Smooth muscle cell (in vitro differentiated cells): ENCODE data around the gene ITM2A. TPM values are rescaled to one million over a fixed set of nuclear protein-coding genes. Genes with fewer than 3 reads are reported as not detected.

Experiments used
- DNase-seq: peaks from one replicate; lab custom pipeline; 2025; ENCODE audit not compliant: unreplicated experiment; lab: John Stamatoyannopoulos, UW
- H2AFZ ChIP-seq: fragments of 200-600 bp; sonication (generic); 2 replicates; pipeline ENCODE4 v1.6.0; 2016; ENCODE audit warnings: antibody characterized with exemption, low read depth, mild to moderate bottlenecking
- H3F3A ChIP-seq: fragments of 200-600 bp; sonication (generic); 2 replicates; pipeline ENCODE4 v1.6.0; 2017; ENCODE audit warnings: antibody characterized with exemption, low read depth
- H3K27ac ChIP-seq: fragments of 200-600 bp; sonication (generic); 2 replicates; pipeline ENCODE4 v1.5.1; 2016; ENCODE audit warnings: low read depth, mild to moderate bottlenecking
- H3K27me3 ChIP-seq: fragments of 200-600 bp; sonication (generic); 2 replicates; pipeline ENCODE4 v1.6.1; 2016; ENCODE audit warnings: low read depth, mild to moderate bottlenecking
- H3K36me3 ChIP-seq: fragments of 200-600 bp; sonication (generic); 2 replicates; pipeline ENCODE4 v1.5.1; 2016; ENCODE audit warnings: low read depth
- H3K4me1 ChIP-seq: fragments of 200-600 bp; sonication (generic); 2 replicates; pipeline ENCODE4 v1.5.1; 2016; ENCODE audit warnings: low read depth
- H3K4me2 ChIP-seq: fragments of 200-600 bp; sonication (generic); 2 replicates; pipeline ENCODE4 v1.6.0; 2016; ENCODE audit warnings: mild to moderate bottlenecking
- H3K4me3 ChIP-seq: fragments of 200-600 bp; sonication (generic); 2 replicates; pipeline ENCODE4 v1.5.1; 2016; ENCODE audit warnings: mild to moderate bottlenecking
- H3K79me2 ChIP-seq: fragments of 200-600 bp; sonication (generic); 2 replicates; pipeline ENCODE4 v1.6.0; 2016; ENCODE audit warnings: low read depth, mild to moderate bottlenecking
- H3K9ac ChIP-seq: fragments of 200-600 bp; sonication (generic); 2 replicates; pipeline ENCODE4 v1.6.0; 2016; ENCODE audit warnings: low read depth
- H3K9me3 ChIP-seq: fragments of 200-600 bp; sonication (generic); replicated peaks from 2 replicates; pipeline ENCODE4 v1.5.1; 2016; ENCODE audit warnings: low read depth
- H4K20me1 ChIP-seq: fragments of 200-600 bp; sonication (generic); 2 replicates; pipeline ENCODE4 v1.6.0; 2016; ENCODE audit warnings: low read depth
- WGBS: methylation state at CpG from one replicate; pipeline ENCODE4 v1.1.7; 2016; ENCODE audit warnings: low lambda C conversion rate; 5-methylcytosine and 5-hydroxymethylcytosine counted together
- polyA plus RNA-seq: library from polyadenylated mRNA; unstranded; fragments of >200 nt; fragmentation: Nextera tagmentation; extraction: Ambion mirVana; gene quantifications from 2 replicates; pipeline ENCODE4 v1.2.1, GENCODE V29; 2016
- total RNA-seq: library from RNA; depleted of rRNA; stranded (reverse); fragments of >200 nt; gene quantifications from 2 replicates; pipeline ENCODE4 v1.2.3, GENCODE V29; 2014
- TF ChIP-seq, protein P1 (sequence below): fragments of 200-600 bp; sonication (generic); IDR thresholded peaks from 2 replicates; pipeline ENCODE4 v1.5.1; 2017; ENCODE audit warnings: borderline replicate concordance, mild to moderate bottlenecking, antibody characterized with exemption; ENCODE audit not compliant: insufficient read depth, poor library complexity, severe bottlenecking

The ITM2A gene
- total and polyA plus RNA-seq, 2 experiments from 2014 or later: 1.5 to 1.9 TPM

DNA sequence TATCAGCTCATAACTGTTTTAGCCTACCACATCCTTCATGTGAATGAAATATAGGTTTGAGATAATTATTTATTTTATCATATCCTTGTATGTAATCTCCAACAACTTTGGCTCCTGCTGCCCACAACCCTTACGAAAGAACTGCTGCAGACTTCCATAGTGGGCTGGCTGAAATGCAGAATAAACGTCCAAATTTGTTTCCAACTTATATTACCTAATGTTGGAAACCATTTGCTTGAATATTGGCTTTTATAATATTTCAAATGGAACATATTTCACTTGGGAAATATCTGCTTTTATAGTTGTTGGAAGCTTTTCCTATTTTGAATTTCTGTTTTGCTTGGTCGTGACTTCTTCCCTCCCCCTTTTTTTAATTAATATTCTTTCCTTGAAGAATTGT, 45.0 kb upstream of the ITM2A start:
- Histone ChIP-seq H3K4me3 (no peak overlapping the region), H3K4me2 (no peak overlapping the region), H3K36me3 (no peaks in the 10 kb centered on the region), H3K4me1 (no peaks in the 10 kb centered on the region), H3K79me2 (no peaks in the 10 kb centered on the region), H3F3A (no peaks in the 10 kb centered on the region), H4K20me1 (no peaks in the 10 kb centered on the region), H3K27me3 (no peaks in the 10 kb centered on the region), H3K9ac (no peak overlapping the region), H3K27ac (no peak overlapping the region), H3K9me3 (no peaks in the 10 kb centered on the region), H2AFZ (no peak overlapping the region)
- TF ChIP-seq, protein P1, sequence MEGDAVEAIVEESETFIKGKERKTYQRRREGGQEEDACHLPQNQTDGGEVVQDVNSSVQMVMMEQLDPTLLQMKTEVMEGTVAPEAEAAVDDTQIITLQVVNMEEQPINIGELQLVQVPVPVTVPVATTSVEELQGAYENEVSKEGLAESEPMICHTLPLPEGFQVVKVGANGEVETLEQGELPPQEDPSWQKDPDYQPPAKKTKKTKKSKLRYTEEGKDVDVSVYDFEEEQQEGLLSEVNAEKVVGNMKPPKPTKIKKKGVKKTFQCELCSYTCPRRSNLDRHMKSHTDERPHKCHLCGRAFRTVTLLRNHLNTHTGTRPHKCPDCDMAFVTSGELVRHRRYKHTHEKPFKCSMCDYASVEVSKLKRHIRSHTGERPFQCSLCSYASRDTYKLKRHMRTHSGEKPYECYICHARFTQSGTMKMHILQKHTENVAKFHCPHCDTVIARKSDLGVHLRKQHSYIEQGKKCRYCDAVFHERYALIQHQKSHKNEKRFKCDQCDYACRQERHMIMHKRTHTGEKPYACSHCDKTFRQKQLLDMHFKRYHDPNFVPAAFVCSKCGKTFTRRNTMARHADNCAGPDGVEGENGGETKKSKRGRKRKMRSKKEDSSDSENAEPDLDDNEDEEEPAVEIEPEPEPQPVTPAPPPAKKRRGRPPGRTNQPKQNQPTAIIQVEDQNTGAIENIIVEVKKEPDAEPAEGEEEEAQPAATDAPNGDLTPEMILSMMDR: no peak
- WGBS: 79% methylated on average over 3 of the region's 3 CpGs
- DNase-seq: no peak

DNA sequence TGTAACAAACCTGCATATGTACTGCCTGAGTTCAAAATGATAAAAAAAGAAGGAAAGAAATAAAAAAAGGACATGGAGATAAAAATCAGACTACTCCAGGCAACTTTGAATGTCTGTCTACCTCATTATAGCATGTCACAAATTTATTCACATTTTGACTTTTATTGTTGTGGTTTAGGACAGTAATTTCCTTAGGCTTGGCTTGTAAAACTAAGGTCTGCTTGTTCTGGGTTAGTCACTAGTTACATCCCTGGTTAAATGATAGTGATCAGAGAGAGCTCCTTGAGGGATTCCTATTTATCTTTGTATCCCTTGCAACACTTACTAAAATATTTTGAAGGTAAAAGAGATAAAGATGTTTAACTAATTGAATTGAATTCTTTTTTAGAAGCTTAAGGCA, 42.5 kb upstream of the ITM2A start:
- no peak for DNase-seq
- H2AFZ ChIP-seq: no peak overlapping the region
- TF ChIP-seq, protein P1: no peak

DNA sequence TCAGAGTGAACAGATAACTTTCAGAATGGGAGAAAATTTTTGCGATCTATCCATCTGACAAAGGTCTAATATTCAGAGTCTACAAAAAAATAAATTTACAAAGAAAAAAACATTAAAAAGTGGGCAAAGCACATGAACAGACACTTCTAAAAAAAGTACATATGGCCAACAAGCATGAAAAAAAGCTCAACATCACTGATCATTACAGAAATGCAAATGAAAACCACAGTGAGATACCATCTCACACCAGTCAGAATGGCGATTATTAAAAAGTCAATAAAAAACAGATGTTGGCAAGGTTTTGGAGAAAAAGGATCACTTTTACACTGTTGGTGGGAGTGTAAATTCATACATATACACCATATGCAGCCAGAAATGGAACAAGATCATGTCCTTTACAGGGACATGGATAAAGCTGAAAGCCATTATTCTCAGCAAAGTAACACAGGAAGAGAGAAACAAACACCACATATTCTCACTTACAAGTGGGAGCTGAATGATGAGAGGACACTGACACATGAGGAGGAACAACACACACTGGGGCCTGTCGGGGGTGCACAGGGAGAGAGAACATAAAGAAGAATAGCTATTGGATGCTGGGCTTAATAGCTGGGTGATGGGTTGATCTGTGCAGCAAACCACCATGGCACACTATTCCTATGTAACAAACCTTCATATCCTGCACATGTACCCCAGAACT, 41.6 kb upstream of the ITM2A start:
- Histone ChIP-seq H3K79me2 (no peaks in the 10 kb centered on the region), H3K27ac (no peak overlapping the region), H4K20me1 (no peaks in the 10 kb centered on the region), H3F3A (no peaks in the 10 kb centered on the region), H3K36me3 (no peaks in the 10 kb centered on the region), H3K9ac (no peak overlapping the region), H3K4me1 (no peaks in the 10 kb centered on the region), H3K9me3 (peaks cover 7% of the 10 kb centered on the region), H3K27me3 (no peaks in the 10 kb centered on the region), H3K4me3 (no peak overlapping the region), H3K4me2 (no peak overlapping the region), H2AFZ (no peak overlapping the region)
- DNase-seq: no peak
- 82% methylated on average over 3 of the region's 3 CpGs for WGBS
- TF ChIP-seq, protein P1: no peak

More for the DNA sequence above, 42.5 kb upstream of the ITM2A start:
- no peaks in the 10 kb centered on the region for H3K79me2 ChIP-seq
- no peaks in the 10 kb centered on the region for H3K27me3 ChIP-seq
- peaks cover 7% of the 10 kb centered on the region for H3K9me3 ChIP-seq
- no peaks in the 10 kb centered on the region for H3K4me1 ChIP-seq
- no peak overlapping the region for H3K27ac ChIP-seq
- no peaks in the 10 kb centered on the region for H4K20me1 ChIP-seq
- no peak overlapping the region for H3K9ac ChIP-seq
- no peaks in the 10 kb centered on the region for H3K36me3 ChIP-seq
- no peak overlapping the region for H3K4me2 ChIP-seq
- no peaks in the 10 kb centered on the region for H3F3A ChIP-seq
- H3K4me3 ChIP-seq: no peak overlapping the region

DNA sequence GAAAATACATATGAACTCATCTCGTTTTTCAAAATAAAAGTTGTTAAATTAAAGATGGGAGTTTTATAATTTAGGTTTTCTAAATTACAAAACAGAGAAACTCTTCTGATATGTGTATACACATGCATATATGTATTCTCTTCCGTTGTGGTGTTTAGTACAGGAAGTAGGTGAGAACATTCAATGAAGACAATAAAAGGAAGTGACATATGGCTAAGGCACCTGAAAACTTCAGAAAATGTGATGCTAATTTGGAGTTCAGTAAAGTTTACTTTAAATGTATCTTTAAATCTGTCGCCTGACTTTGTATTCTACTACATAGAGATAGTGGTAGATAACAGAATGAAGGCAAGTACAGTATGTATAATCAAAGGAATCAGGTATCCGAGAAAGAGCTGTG, 33.5 kb upstream of the ITM2A start:
- DNase-seq: no peak
- Histone ChIP-seq H3K27ac (no peak overlapping the region), H3K27me3 (no peaks in the 10 kb centered on the region), H3F3A (no peaks in the 10 kb centered on the region), H3K4me3 (no peak overlapping the region), H3K4me2 (no peak overlapping the region), H2AFZ (no peak overlapping the region), H3K79me2 (no peaks in the 10 kb centered on the region), H3K36me3 (no peaks in the 10 kb centered on the region), H3K9ac (no peak overlapping the region), H3K4me1 (no peaks in the 10 kb centered on the region), H4K20me1 (no peaks in the 10 kb centered on the region), H3K9me3 (peaks cover 7% of the 10 kb centered on the region)
- 70% methylated on average over 4 of the region's 4 CpGs for WGBS
- TF ChIP-seq, protein P1: no peak
